ENCODE data around the gene RNASE8. TPM values are rescaled to one million over a fixed set of nuclear protein-coding genes. Genes with fewer than 3 reads are reported as not detected.

RNASE8 gene
- total and polyA plus RNA-seq, 2 of the 4 experiments (the other 2 are of a cell fraction), result not detected

DNA sequence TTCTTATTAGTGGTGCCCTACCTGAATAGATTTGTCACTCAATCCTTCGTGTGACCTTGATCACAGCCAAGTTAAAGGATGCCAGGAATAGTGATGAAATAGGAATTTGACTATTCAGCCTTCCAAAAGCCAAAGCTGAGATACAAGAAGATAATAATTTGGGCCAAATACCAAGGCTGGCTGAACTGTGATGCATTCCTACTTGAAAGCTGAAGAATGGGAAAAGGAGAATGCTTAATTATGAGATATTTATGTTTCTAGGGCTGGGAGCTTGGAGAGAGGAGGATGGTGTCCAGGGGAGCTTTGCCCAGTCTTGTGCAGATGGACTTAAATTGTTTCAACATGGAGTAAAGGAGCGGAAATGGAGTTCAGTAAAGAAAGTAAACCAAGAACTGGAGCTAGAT is 10.2 kb upstream of the RNASE8 start:
- WGBS, 2 experiments (ENCODE audit: extremely low coverage in 2 of 2, insufficient read length in 1 of 2), result no CpG with 5 or more reads among the region's 2 CpGs
- Histone ChIP-seq H4K91ac (ENCODE audit: insufficient read depth, low read depth, low read length) (no peak overlapping the region), H3K79me1 (ENCODE audit: low read depth in 1 of 2, low read length in 2 of 2) (no peaks in the 10 kb centered on the region), H4K8ac (ENCODE audit: low read depth in 2 of 2, low read length in 2 of 2) (no peak overlapping the region), H3K4ac (ENCODE audit: low read depth, low read length) (no peak overlapping the region), H2AK9ac (replicated peaks; ENCODE audit: low read depth, low read length, poor library complexity) (no peak overlapping the region), H2BK120ac (ENCODE audit: low read depth, low read length) (no peak overlapping the region), H3K4me3 (ENCODE audit: insufficient read depth, low read depth, low read length) (no peak overlapping the region), H2AK5ac (ENCODE audit: low read depth, low read length) (no peak overlapping the region), H2BK15ac (ENCODE audit: low read depth, low read length) (no peak overlapping the region), H3K23ac (ENCODE audit: low read depth, low read length) (no peak overlapping the region), H3K4me1 (ENCODE audit: control insufficient read depth, insufficient read depth, low read length) (peaks cover 4% of the 10 kb centered on the region; the same call in 1 of the 2 replicates), H3K9ac (ENCODE audit: low read depth, low read length) (no peak overlapping the region), H4K20me1 (ENCODE audit: insufficient read depth, low read length) (no peaks in the 10 kb centered on the region), H3K56ac (ENCODE audit: extremely low read depth, insufficient read depth, low read length) (no peak overlapping the region), H3K27ac (ENCODE audit: insufficient read depth, low read length) (no peak overlapping the region), H3K9me3 (ENCODE audit: control insufficient read depth, insufficient read depth, low read length) (no peaks in the 10 kb centered on the region), H3K4me2 (ENCODE audit: low read depth, low read length) (no peak overlapping the region), H3K14ac (replicated peaks; ENCODE audit: low read depth, low read length) (no peak overlapping the region), H2BK20ac (ENCODE audit: low read depth, low read length) (no peak overlapping the region), H3K36me3 (ENCODE audit: control insufficient read depth, insufficient read depth, low read length) (no peaks in the 10 kb centered on the region), H2BK5ac (ENCODE audit: low read depth, low read length, poor library complexity, severe bottlenecking) (no peak overlapping the region), H4K5ac (ENCODE audit: low read depth, low read length) (no peak overlapping the region), H3K18ac (ENCODE audit: low read depth, low read length) (no peak overlapping the region), H3K27me3 (ENCODE audit: control insufficient read depth, insufficient read depth, low read length) (peaks cover 25% of the 10 kb centered on the region), H2AFZ (replicated peaks; ENCODE audit: low read length, poor library complexity) (no peak overlapping the region), H3K9me1 (ENCODE audit: insufficient read depth, low read length) (no peaks in the 10 kb centered on the region)
- no TSS peak for BruUV-seq (replicated peaks)
- in situ Hi-C loops (cut with MboI; ENCODE audit: low sequenced_read_pairs) (no loop called here), intact Hi-C loops (cut with micrococcal nuclease) (no loop called here), dilution Hi-C loops (cut with HindIII; ENCODE audit: low sequenced_read_pairs, unreplicated experiment) (no loop called here)
- ChIA-PET CTCF (interaction anchor here (0.6 to 2.6 kb wide), 4 partner anchors 20 to 76 kb away, joined by 3 to 14 read pairs (median 6); no protein-coding TSS in a partner anchor), POLR2A (ENCODE audit: unreplicated experiment) (no interaction called here)
- ATAC-seq (ENCODE audit: low read depth) (peak; percentile 35; the same call in 1 of the 2 replicates), DNase-seq (no peak)
- TF ChIP-seq CEBPB (IDR thresholded peaks at IDR 0.05; ENCODE audit: low read depth, low read length) (no peak), RCOR1 (IDR thresholded peaks at IDR 0.05; ENCODE audit: insufficient replicate concordance, low read length) (no peak), RFX5 (IDR thresholded peaks at IDR 0.05; ENCODE audit: low read depth, low read length) (no peak), FOS (IDR thresholded peaks at IDR 0.05; ENCODE audit: low read depth, low read length) (no peak)
